Gastrocnemius medialis (tissue), 4 donors: ENCODE data around the gene DDX51. TPM values are rescaled to one million over a fixed set of nuclear protein-coding genes. Genes with fewer than 3 reads are reported as not detected.

ENCODE experiments used
- ATAC-seq, 2 donors: fragments of 150-250 bp; one replicate each; pipeline ENCODE4 v1.9.1; 2016
- DNase-seq, 2 donors: peaks; one replicate each; pipeline ENCODE4 v3.0.0-alpha.2; 2019
- H3K27ac ChIP-seq, 4 donors: fragments of 200-600 bp; sonication (generic); 1 replicate in 1 of 4; 2 replicates in 3 of 4; pipeline ENCODE4 v1.5.1; 2016 to 2018; ENCODE audit warnings: mild to moderate bottlenecking in 2 of 4, moderate library complexity in 1 of 4
- H3K27me3 ChIP-seq, 3 donors: fragments of 200-600 bp; sonication (generic) in 2 of 3; 1 replicate in 1 of 3; 2 replicates in 2 of 3; pipeline versions ENCODE4 v1.5.1 to v1.6.0; 2016 to 2019; ENCODE audit warnings: mild to moderate bottlenecking in 1 of 3, moderate library complexity in 1 of 3
- H3K36me3 ChIP-seq, 2 donors: fragments of 200-600 bp; sonication (generic) in 1 of 2; one replicate each; pipeline ENCODE4 v1.5.1; 2017 to 2018
- H3K4me1 ChIP-seq, 2 donors: fragments of 200-600 bp; sonication (generic) in 1 of 2; one replicate each; pipeline ENCODE4 v1.5.1; 2016 to 2017; ENCODE audit warnings: mild to moderate bottlenecking in 2 of 2
- H3K4me3 ChIP-seq, 4 donors: fragments of 200-600 bp; sonication (generic) in 3 of 4; 1 replicate in 1 of 4; 2 replicates in 3 of 4; pipeline ENCODE4 v1.5.1; 2016 to 2019; ENCODE audit warnings: mild to moderate bottlenecking in 2 of 4
- H3K9me3 ChIP-seq, 3 donors: fragments of 200-600 bp; sonication (generic) in 2 of 3; 1 replicate in 1 of 3; 2 replicates in 2 of 3; pipeline ENCODE4 v1.5.1; 2016 to 2019
- POLR2A ChIP-seq, 2 donors: fragments of 450-650 bp; IDR thresholded peaks; one replicate each; pipeline ENCODE4 v1.6.1; 2017; ENCODE audit warnings: antibody characterized with exemption in 2 of 2, mild to moderate bottlenecking in 2 of 2, moderate library complexity in 2 of 2
- in situ Hi-C, 4 donors: fragments of 200-750 bp; cut with MboI; loops; one replicate each; pipeline versions ENCODE4 v1.15.0 to v1.8.0; 2017; ENCODE audit warnings: low sequenced_read_pairs in 4 of 4
- intact Hi-C: fragments of 100-400 bp; cut with DNase I; formaldehyde crosslinking; loops from one replicate; pipeline ENCODE4 v1.15.1; 2023; ENCODE audit warnings: low total_unique reads
- total RNA-seq, 4 donors: library from RNA; depleted of rRNA; stranded (reverse); fragments of >200 nt; gene quantifications; one replicate each; pipeline versions ENCODE4 v1.1.0 to v1.2.3, GENCODE V29; 2016
- TF ChIP-seq, protein P1 (sequence below), 5 experiments: fragments of 450-650 bp in 3 of 5; fragments of 200-600 bp in 2 of 5; sonication (generic) in 2 of 5; IDR thresholded peaks in 4 of 5; conservative IDR thresholded peaks in 1 of 5; 1 replicate in 4 of 5; 2 replicates in 1 of 5; pipeline ENCODE4 v1.5.1; 2016 to 2019; ENCODE audit warnings: antibody characterized with exemption in 5 of 5, mild to moderate bottlenecking in 3 of 5, moderate library complexity in 3 of 5

Gene DDX51
- total RNA-seq, 4 donors from 2014 or later, result 5.8 to 7.8 (median 6.5) TPM

DNA sequence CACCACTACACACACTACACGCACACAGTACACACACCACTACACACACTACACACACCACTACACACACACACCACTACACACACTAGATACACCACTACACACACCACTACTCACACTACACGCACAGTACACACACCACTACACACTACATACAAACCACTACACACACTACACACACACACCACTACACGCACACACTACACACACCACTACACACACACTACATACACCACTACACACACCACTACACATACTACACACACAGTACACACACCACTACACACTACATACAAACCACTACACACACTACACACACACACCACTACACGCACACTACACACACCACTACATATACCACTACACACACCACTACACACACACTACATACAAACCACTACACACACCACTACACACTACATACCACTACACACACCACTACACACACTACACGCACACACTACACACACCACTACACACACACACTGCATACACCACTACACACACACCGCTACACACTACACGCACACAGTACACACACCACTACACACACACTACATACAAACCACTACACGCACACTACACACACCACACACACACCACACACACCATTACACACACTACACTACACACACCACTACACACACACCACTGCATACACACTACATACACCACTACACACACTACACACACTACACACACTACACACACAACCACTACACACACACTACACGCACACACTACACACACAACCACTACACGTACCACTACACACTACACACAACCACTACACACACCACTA lies 11.9 kb upstream of the DDX51 start:
- Histone ChIP-seq H3K4me3 (no peak overlapping the region), H3K36me3 (peaks cover 0 to 16% of the 10 kb centered on the region in 2 donors), H3K9me3 (no peaks in the 10 kb centered on the region), H3K27me3 (peaks cover 0 to 12% (median 4%) of the 10 kb centered on the region in 3 donors), H3K4me1 (peaks cover 0 to 5% of the 10 kb centered on the region in 2 donors), H3K27ac (no peak overlapping the region)
- no peak for DNase-seq
- no peak for TF ChIP-seq POLR2A (IDR thresholded peaks at IDR 0.05)
- TF ChIP-seq, protein P1, sequence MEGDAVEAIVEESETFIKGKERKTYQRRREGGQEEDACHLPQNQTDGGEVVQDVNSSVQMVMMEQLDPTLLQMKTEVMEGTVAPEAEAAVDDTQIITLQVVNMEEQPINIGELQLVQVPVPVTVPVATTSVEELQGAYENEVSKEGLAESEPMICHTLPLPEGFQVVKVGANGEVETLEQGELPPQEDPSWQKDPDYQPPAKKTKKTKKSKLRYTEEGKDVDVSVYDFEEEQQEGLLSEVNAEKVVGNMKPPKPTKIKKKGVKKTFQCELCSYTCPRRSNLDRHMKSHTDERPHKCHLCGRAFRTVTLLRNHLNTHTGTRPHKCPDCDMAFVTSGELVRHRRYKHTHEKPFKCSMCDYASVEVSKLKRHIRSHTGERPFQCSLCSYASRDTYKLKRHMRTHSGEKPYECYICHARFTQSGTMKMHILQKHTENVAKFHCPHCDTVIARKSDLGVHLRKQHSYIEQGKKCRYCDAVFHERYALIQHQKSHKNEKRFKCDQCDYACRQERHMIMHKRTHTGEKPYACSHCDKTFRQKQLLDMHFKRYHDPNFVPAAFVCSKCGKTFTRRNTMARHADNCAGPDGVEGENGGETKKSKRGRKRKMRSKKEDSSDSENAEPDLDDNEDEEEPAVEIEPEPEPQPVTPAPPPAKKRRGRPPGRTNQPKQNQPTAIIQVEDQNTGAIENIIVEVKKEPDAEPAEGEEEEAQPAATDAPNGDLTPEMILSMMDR (IDR thresholded peaks at IDR 0.05 in 4 of 5, conservative IDR thresholded peaks at IDR 0.05 in 1 of 5), result no peak
- intact Hi-C loops (loop anchor here (2.0 to 10.0 kb wide), 2 partner anchors 33 to 259 kb away; no protein-coding TSS in a partner anchor), in situ Hi-C loops (no loop called here)
- ATAC-seq, result no peak

DNA sequence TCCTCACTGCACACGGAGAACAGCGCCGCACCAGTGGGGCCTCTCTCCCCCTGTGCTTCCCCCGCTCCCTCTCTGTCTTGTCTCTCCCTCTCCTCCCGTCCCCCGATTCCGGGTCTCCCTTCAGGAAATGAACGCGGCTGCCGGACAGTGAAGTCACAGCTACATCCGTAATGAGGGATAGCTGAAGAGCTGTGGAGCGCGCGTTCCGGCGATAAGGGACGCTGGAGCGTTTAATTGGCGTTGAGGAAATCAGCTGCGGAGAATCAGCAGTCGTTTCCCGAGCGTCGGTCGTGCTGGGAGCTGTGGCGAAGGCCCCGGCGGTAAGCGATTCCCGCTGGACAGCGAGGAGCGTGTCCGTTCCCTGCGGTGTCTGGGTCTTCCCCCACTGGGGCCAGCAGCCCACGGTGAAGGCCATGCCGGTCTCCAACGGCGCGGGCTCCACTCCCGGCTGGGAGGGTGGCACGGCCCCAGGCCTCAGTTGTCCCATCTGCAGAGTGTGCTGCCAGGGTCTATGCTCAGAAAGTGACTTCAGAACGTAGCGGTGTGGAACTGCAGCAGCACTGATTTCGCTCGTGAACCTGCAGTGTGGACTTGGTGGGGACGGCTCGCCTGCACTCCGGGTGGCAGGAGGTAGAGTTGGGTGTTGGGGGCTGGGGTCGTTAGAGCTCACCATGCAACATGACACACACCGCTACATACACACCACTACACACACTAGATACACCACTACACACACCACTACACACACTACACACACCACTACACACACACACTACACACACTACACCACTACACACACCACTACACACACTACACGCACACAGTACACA lies 11.0 kb upstream of the DDX51 start:
- H3K27ac ChIP-seq, result no peak overlapping the region
- peaks cover 0 to 5% of the 10 kb centered on the region in 2 donors for H3K4me1 ChIP-seq
- H3K36me3 ChIP-seq, result peaks cover 0 to 19% of the 10 kb centered on the region in 2 donors
- TF ChIP-seq, protein P1 (IDR thresholded peaks at IDR 0.05 in 4 of 5, conservative IDR thresholded peaks at IDR 0.05 in 1 of 5), result no peak
- no peak for TF ChIP-seq POLR2A (IDR thresholded peaks at IDR 0.05)
- no peak overlapping the region for H3K4me3 ChIP-seq
- ATAC-seq (no peak), DNase-seq (no peak)
- intact Hi-C loops (loop anchor here (2.0 to 10.0 kb wide), 4 partner anchors 34 to 462 kb away; partner anchors contain the start of gene P2RX2), in situ Hi-C loops (no loop called here)
- peaks cover 0 to 6% (median 2%) of the 10 kb centered on the region in 3 donors for H3K27me3 ChIP-seq
- H3K9me3 ChIP-seq, result no peaks in the 10 kb centered on the region

DNA sequence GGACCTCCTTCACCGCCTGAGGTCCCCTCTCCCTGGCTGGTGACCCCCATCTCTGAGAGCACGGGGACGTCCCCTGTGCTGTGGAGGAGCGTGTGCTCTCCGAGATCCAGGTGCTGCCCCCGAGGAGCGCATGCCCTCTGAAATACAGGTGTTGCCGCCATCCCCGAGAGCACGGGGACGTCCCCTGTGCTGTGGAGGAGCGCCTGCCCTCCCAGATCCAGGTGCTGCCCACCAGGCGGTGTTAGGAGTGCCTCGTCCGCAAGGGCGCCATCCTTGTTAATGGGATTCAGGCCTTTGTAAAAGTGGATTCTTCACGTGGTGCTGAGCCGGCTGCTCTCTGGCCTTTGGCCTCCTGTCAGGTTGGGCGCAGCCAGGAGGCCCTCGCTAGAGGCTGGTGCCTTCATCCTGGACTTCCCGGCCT lies 10.2 kb upstream of the DDX51 start:
- in situ Hi-C loops, result no loop called here

More for the DNA sequence above, 10.2 kb upstream of the DDX51 start:
- Histone ChIP-seq H3K9me3 (no peaks in the 10 kb centered on the region), H3K36me3 (peaks cover 0 to 19% of the 10 kb centered on the region in 2 donors), H3K4me1 (peaks cover 0 to 5% of the 10 kb centered on the region in 2 donors), H3K27me3 (no peaks in the 10 kb centered on the region), H3K4me3 (peak overlapping the region in 3 of 4 donors; percentile 27 to 48 (median 32)), H3K27ac (no peak overlapping the region)
- intact Hi-C loops, result loop anchor here (2.0 to 10.0 kb wide), 4 partner anchors 34 to 463 kb away; partner anchors contain the start of gene P2RX2
- TF ChIP-seq POLR2A (IDR thresholded peaks at IDR 0.05), result no peak
- TF ChIP-seq, protein P1 (IDR thresholded peaks at IDR 0.05 in 4 of 5, conservative IDR thresholded peaks at IDR 0.05 in 1 of 5), result no peak
- ATAC-seq, result no peak
- DNase-seq, result no peak
